ENCODE measurements around the gene B4GALT2. TPM values are rescaled to one million over a fixed set of nuclear protein-coding genes. Genes with fewer than 3 reads are reported as not detected.

Gene B4GALT2
- total and polyA plus RNA-seq, 2 of the 8 experiments (the other 6 are each of a cell fraction or from before 2014, with no cell fraction given), result 56.5 to 121 TPM

GRCh38 chr1:43994794-43995790, 16.1 kb downstream of the B4GALT2 start (continued):
- TF ChIP-seq CHD1 (IDR thresholded peaks at IDR 0.05; ENCODE audit: low read depth, low read length), result no peak
- peak; percentile 43 for TF ChIP-seq POLR2AphosphoS5 (IDR thresholded peaks at IDR 0.05; ENCODE audit: low read depth, low read length)
- TF ChIP-seq POLR2A (IDR thresholded peaks at IDR 0.05; ENCODE audit: control extremely low read depth in 1 of 2, low read depth in 2 of 2, low read length in 2 of 2), result peak in 1 of 2 experiments; percentile 8; a peak in 1 of 3 replicates
- TF ChIP-seq SIN3A (conservative IDR thresholded peaks at IDR 0.05 in 1 of 2, IDR thresholded peaks at IDR 0.05 in 1 of 2; ENCODE audit: low read depth in 1 of 2, low read length in 2 of 2), result peak in 1 of 2 experiments; percentile 46; a peak in 1 of 4 replicates
- TF ChIP-seq HDAC2 (IDR thresholded peaks at IDR 0.05; ENCODE audit: borderline replicate concordance in 1 of 2, low read depth in 2 of 2, low read length in 2 of 2), result no peak
- no peak for TF ChIP-seq CHD2 (IDR thresholded peaks at IDR 0.05; ENCODE audit: low read length)

Data from H1 (cell line).